Sigmoid colon (tissue), 7 donors: ENCODE results near the gene SPOCK1. TPM values are rescaled to one million over a fixed set of nuclear protein-coding genes. Genes with fewer than 3 reads are reported as not detected.
A peak's percentile ranks its signal among the peaks of the same experiment; 100 is the strongest.

Experiments used
- DNase-seq: peaks from one replicate; pipeline ENCODE4 v3.0.0-alpha.2; 2019
- H3K27ac ChIP-seq, 4 donors: fragments of 200-600 bp; sonication (generic); one replicate each; pipeline ENCODE4 v1.5.1; 2016 to 2019; ENCODE audit warnings: mild to moderate bottlenecking in 1 of 4
- H3K27me3 ChIP-seq, 3 donors: fragments of 200-600 bp; sonication (generic); one replicate each; pipeline ENCODE4 v1.5.1; 2019; ENCODE audit warnings: mild to moderate bottlenecking in 1 of 3
- H3K36me3 ChIP-seq, 4 donors: fragments of 200-600 bp; sonication (generic); one replicate each; pipeline ENCODE4 v1.5.1; 2016 to 2019
- H3K4me1 ChIP-seq, 4 donors: fragments of 200-600 bp; sonication (generic); one replicate each; pipeline ENCODE4 v1.5.1; 2017 to 2019
- H3K4me3 ChIP-seq, 4 donors: fragments of 200-600 bp; sonication (generic); one replicate each; pipeline ENCODE4 v1.5.1; 2017 to 2019; ENCODE audit warnings: mild to moderate bottlenecking in 2 of 4, moderate library complexity in 1 of 4
- H3K9me3 ChIP-seq, 4 donors: fragments of 200-600 bp in 3 of 4; sonication (generic) in 3 of 4; one replicate each; pipeline versions ENCODE4 v1.5.1 to v1.6.1; 2013 to 2019
- EP300 ChIP-seq, 4 donors: sonication (generic); formaldehyde crosslinking; IDR thresholded peaks; one replicate each; pipeline ENCODE4 v1.6.1; 2017; ENCODE audit warnings: antibody characterized with exemption in 4 of 4
- POLR2A ChIP-seq, 2 donors: fragments of 450-650 bp; IDR thresholded peaks; one replicate each; pipeline ENCODE4 v1.6.1; 2016; ENCODE audit warnings: antibody characterized with exemption in 2 of 2, mild to moderate bottlenecking in 2 of 2, moderate library complexity in 2 of 2
- POLR2AphosphoS5 ChIP-seq, 4 donors: sonication (generic); formaldehyde crosslinking; IDR thresholded peaks; one replicate each; pipeline ENCODE4 v1.6.1; 2017; ENCODE audit warnings: antibody characterized with exemption in 4 of 4
- WGBS, 2 donors: extraction: QIAGEN DNeasy Blood & Tissue Kit; methylation state at CpG; one replicate each; pipeline ENCODE4 v1.1.7; 2013; 5-methylcytosine and 5-hydroxymethylcytosine counted together
- intact Hi-C: fragments of 100-400 bp; cut with DNase I; formaldehyde crosslinking; loops from one replicate; pipeline ENCODE4 v1.15.1; 2023
- polyA plus RNA-seq, 3 donors: library from polyadenylated mRNA; stranded (reverse); fragments of 200-250 nt; gene quantifications; one replicate each; pipeline ENCODE4 v1.2.3, GENCODE V29; 2013
- total RNA-seq, 4 donors: library from RNA; depleted of rRNA; stranded (reverse); fragments of >200 nt; gene quantifications; one replicate each; pipeline ENCODE4 v1.1.0, GENCODE V29; 2016
- TF ChIP-seq, protein P1 (sequence below), 4 experiments: fragments of 450-650 bp in 3 of 4; fragments of 200-600 bp in 1 of 4; IDR thresholded peaks; one replicate each; pipeline ENCODE4 v1.5.1; 2016 to 2019; ENCODE audit warnings: antibody characterized with exemption in 4 of 4, mild to moderate bottlenecking in 3 of 4, moderate library complexity in 2 of 4
- donor health status: healthy with polysubstance abuse.
- donor health status: Bipolar disorder and iron deficiency.
- donor health status: healthy.

Gene SPOCK1
- total and polyA plus RNA-seq, 7 donors: 2.4 to 104 (median 33.4) TPM

DNA sequence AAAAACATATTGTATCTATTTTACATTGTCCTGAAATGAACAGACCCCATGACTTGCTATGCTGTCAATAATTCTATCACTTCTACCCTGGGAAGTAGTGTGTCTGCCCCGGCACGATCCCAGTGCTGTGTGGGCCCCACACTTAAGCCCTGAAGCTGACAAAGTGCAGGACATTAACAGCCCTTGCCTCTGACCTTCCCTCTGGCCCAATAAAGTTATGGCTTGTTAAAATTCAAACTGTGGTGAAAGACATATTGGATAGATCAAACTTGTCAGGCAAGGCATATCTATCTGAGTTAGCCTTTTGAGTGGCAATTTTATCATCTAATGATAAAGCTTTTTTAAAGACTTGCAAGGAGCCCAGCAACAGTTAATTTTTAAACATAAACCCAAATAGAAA is 229.2 kb downstream of the SPOCK1 start:
- no peaks in the 10 kb centered on the region for H3K4me1 ChIP-seq
- H3K9me3 ChIP-seq: no peaks in the 10 kb centered on the region
- DNase-seq: no peak
- intact Hi-C loops: no loop called here
- no peak overlapping the region for H3K4me3 ChIP-seq
- no peaks in the 10 kb centered on the region for H3K36me3 ChIP-seq
- no peaks in the 10 kb centered on the region for H3K27me3 ChIP-seq
- no peak for TF ChIP-seq POLR2AphosphoS5 (IDR thresholded peaks at IDR 0.05)
- 76 to 89% methylated on average over 2 of the region's 2 CpGs for WGBS, 2 donors
- H3K27ac ChIP-seq: no peak overlapping the region

DNA sequence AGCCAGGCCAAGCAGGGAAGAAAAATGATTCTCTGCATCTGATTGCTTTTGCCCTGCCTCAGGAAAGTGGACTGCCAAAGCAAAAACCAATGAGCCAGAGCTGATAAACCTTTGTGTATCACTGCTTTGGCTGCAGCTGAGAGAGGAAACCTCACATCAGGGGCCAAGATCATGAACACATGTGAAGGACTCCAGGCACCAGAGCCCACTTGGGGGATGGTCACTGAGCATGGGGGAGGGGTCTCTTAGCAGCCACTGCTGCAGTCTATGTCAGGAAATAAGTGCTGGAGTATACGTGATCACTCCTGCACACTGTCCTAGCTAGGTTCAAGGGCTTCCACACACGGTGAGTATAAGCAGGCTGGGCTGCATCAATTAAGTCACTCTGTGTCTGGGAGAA is 229.9 kb downstream of the SPOCK1 start:
- Histone ChIP-seq H3K36me3 (no peaks in the 10 kb centered on the region), H3K27ac (no peak overlapping the region), H3K4me3 (no peak overlapping the region), H3K9me3 (no peaks in the 10 kb centered on the region), H3K4me1 (no peaks in the 10 kb centered on the region), H3K27me3 (no peaks in the 10 kb centered on the region)
- no peak for TF ChIP-seq EP300 (IDR thresholded peaks at IDR 0.05)
- no peak for TF ChIP-seq POLR2A (IDR thresholded peaks at IDR 0.05)
- TF ChIP-seq POLR2AphosphoS5 (IDR thresholded peaks at IDR 0.05): no peak
- TF ChIP-seq, protein P1, sequence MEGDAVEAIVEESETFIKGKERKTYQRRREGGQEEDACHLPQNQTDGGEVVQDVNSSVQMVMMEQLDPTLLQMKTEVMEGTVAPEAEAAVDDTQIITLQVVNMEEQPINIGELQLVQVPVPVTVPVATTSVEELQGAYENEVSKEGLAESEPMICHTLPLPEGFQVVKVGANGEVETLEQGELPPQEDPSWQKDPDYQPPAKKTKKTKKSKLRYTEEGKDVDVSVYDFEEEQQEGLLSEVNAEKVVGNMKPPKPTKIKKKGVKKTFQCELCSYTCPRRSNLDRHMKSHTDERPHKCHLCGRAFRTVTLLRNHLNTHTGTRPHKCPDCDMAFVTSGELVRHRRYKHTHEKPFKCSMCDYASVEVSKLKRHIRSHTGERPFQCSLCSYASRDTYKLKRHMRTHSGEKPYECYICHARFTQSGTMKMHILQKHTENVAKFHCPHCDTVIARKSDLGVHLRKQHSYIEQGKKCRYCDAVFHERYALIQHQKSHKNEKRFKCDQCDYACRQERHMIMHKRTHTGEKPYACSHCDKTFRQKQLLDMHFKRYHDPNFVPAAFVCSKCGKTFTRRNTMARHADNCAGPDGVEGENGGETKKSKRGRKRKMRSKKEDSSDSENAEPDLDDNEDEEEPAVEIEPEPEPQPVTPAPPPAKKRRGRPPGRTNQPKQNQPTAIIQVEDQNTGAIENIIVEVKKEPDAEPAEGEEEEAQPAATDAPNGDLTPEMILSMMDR (IDR thresholded peaks at IDR 0.05): no peak
- WGBS, 2 donors: 25 to 48% methylated on average over 2 of the region's 2 CpGs
- intact Hi-C loops: no loop called here
- no peak for DNase-seq

DNA sequence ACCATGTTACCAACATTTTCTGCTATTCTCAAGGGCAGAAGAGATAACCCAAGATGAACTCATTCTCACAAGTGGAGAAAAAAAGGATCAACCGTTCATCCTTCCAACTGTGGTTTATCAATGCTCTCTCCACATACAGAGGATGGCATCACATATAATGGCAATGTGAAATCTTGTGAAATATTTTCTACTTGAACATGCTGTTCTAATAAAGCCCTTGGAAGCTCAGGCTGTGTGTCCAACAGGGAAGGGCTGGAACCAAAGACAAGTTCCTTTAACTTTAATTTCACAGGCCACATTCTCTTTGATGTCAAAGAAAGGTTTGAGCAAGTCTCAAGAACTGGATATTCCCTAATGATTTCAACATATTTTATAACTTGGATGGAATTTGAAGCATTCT is 230.5 kb downstream of the SPOCK1 start:
- no peak for DNase-seq
- H3K27me3 ChIP-seq: no peaks in the 10 kb centered on the region
- intact Hi-C loops: no loop called here
- H3K27ac ChIP-seq: peak overlapping the region in 1 of 4 donors; percentile 29
- no peaks in the 10 kb centered on the region for H3K36me3 ChIP-seq
- no peaks in the 10 kb centered on the region for H3K4me1 ChIP-seq
- peak in 1 of 4 donors; percentile 6 for TF ChIP-seq POLR2AphosphoS5 (IDR thresholded peaks at IDR 0.05)
- no peak for TF ChIP-seq POLR2A (IDR thresholded peaks at IDR 0.05)
- H3K9me3 ChIP-seq: no peaks in the 10 kb centered on the region
- H3K4me3 ChIP-seq: no peak overlapping the region
- WGBS, 2 donors: 82 to 88% methylated on average over 1 of the region's 1 CpG

DNA sequence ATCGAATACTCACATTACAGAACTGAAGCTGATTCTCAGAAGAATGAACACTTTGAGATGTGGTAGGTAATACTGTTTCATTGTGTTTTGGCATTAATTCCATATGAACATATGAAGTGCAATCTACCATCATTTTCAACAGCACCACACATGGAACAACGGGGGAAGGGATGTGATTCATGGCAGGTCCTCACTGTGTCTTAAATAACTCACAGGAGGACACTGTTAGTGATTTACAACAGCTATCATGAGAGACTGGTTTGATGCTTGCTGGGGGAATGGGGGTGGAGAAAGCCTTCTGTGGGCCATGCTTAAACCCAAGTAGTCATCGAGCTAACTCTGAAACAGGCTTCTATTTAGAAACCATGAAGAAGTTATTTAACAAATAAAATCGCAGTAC is 232.9 kb downstream of the SPOCK1 start:
- intact Hi-C loops: no loop called here
- H3K9me3 ChIP-seq: no peaks in the 10 kb centered on the region
- no peak overlapping the region for H3K4me3 ChIP-seq
- H3K27ac ChIP-seq: no peak overlapping the region
- no peaks in the 10 kb centered on the region for H3K4me1 ChIP-seq
- H3K36me3 ChIP-seq: no peaks in the 10 kb centered on the region
- no peaks in the 10 kb centered on the region for H3K27me3 ChIP-seq
- WGBS, 2 donors: 76 to 85% methylated on average over 4 of the region's 4 CpGs
- no peak for DNase-seq
- TF ChIP-seq POLR2AphosphoS5 (IDR thresholded peaks at IDR 0.05) (no peak), POLR2A (IDR thresholded peaks at IDR 0.05) (no peak), EP300 (IDR thresholded peaks at IDR 0.05) (no peak)
- TF ChIP-seq, protein P1 (IDR thresholded peaks at IDR 0.05): no peak

DNA sequence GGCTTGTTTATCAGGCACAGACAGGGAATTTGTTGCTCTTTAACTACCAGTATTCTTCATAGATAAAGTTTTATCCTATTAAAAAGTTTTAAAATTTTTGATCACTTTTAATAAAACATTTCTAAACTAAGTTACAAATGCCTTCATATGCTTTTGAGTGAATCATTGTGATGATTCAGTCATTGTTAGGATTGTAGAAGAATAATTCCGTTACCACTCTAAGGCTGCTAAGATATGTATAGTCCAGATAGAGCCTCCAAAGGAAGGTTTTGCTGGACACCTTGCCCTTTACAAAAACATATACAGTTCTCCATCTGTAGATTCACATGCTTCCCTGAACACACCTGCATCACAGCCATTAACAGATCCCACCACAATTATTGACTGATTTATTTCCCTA is 233.7 kb downstream of the SPOCK1 start:
- H3K9me3 ChIP-seq: no peaks in the 10 kb centered on the region
- no peaks in the 10 kb centered on the region for H3K4me1 ChIP-seq
- no peaks in the 10 kb centered on the region for H3K36me3 ChIP-seq
- no peak overlapping the region for H3K4me3 ChIP-seq
- WGBS, 2 donors: 74 to 94% methylated on average over 1 of the region's 1 CpG
- intact Hi-C loops: no loop called here
- H3K27ac ChIP-seq: no peak overlapping the region
- DNase-seq: no peak
- H3K27me3 ChIP-seq: no peaks in the 10 kb centered on the region
- TF ChIP-seq, protein P1 (IDR thresholded peaks at IDR 0.05): no peak
- TF ChIP-seq EP300 (IDR thresholded peaks at IDR 0.05) (no peak), POLR2A (IDR thresholded peaks at IDR 0.05) (no peak), POLR2AphosphoS5 (IDR thresholded peaks at IDR 0.05) (no peak)

DNA sequence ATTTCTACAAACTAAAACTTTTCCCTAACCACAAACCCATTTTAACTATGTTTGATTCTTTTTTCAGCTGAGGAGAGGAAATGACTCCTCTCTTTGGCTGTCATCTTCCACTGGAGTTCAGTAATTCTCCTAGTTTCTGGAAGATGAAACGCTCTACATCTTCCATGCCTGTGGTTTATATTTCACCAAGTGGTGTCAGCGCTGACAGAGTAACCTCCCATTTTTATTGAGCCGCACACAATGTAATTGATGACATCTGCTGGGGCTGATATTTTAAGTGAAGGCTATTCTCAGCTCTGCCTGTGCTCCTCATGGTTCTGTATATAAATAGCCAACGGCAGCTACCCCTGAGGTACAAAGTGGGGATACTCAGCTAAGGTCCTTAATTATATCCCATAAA is 234.6 kb downstream of the SPOCK1 start:
- TF ChIP-seq, protein P1 (IDR thresholded peaks at IDR 0.05): no peak
- no peak for TF ChIP-seq POLR2AphosphoS5 (IDR thresholded peaks at IDR 0.05)
- TF ChIP-seq EP300 (IDR thresholded peaks at IDR 0.05): no peak
- no peak for TF ChIP-seq POLR2A (IDR thresholded peaks at IDR 0.05)
- intact Hi-C loops: no loop called here
- H3K36me3 ChIP-seq: no peaks in the 10 kb centered on the region
- H3K4me1 ChIP-seq: no peaks in the 10 kb centered on the region
- H3K9me3 ChIP-seq: no peaks in the 10 kb centered on the region
- H3K27ac ChIP-seq: no peak overlapping the region
- H3K27me3 ChIP-seq: no peaks in the 10 kb centered on the region
- 67 to 72% methylated on average over 4 of the region's 4 CpGs for WGBS, 2 donors
- H3K4me3 ChIP-seq: no peak overlapping the region
- DNase-seq: no peak
